GM15510 (cell line): ENCODE results near the gene BANF2.

ENCODE experiments used
- POLR2A ChIP-seq: IDR thresholded peaks from 3 replicates; pipeline ENCODE4 v1.6.1; 2011; ENCODE audit warnings: borderline replicate concordance; ENCODE audit not compliant: insufficient read length; ENCODE audit errors: extremely low read depth

The BANF2 gene

DNA sequence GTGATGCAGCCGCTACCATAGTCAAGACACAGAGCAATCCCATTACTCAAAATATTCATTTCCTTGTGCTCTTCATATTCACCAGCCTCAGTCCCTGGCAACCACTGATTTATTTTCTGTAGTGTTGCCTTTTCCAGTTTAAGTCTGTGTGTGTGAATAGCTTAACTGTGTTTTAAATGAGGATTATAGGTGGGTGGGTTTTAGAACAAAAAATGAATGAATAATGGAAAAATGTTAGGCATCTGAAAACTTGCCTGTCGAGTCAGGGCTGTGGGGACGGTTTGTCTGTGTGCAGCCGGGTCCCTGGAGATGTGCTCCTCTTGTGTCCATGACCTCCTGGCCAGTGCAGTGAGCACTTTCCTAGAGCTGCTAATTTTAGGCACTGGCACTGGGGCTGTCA, 27.1 kb downstream of the BANF2 start:
- TF ChIP-seq POLR2A, result no peak

DNA sequence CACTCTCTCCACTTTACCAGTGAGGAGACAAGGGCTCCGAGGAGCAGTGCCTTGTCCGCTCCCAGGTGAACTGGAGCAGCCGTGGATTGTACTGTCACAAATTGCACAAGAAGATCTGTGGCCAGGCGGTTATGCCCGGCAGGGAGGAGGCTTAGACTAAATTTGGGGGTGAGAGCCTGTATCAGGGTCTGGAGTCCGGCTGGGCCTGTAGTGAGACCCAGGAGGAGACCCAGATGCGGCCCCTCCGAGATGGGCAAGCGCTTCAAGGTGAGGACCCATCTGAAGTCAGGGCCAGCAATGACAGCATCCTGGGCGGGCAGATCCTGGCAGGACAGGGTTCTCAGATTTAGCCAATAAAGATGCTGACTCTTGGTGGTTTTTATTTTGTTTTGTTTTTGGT, 27.6 kb downstream of the BANF2 start:
- no peak for TF ChIP-seq POLR2A

DNA sequence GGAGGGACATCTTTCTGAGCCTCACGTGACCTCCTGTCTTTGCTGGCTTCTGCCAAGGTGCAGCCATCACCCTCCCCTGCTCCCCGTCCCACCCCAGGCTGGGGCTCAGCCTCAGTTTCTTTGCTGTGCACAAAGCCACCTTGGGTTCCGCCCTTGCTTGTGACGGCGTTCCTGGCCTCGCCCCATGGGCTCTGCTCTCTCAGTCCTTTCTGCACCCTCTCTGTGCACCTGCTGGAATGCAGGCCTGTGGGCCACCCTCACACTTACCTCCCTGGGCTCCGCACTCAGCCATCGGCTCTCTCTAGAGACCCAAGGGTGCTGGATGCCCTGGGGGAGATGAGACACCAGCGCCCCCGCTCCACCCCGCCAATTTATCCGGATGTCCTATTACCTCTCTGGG, 28.3 kb downstream of the BANF2 start:
- no peak for TF ChIP-seq POLR2A

DNA sequence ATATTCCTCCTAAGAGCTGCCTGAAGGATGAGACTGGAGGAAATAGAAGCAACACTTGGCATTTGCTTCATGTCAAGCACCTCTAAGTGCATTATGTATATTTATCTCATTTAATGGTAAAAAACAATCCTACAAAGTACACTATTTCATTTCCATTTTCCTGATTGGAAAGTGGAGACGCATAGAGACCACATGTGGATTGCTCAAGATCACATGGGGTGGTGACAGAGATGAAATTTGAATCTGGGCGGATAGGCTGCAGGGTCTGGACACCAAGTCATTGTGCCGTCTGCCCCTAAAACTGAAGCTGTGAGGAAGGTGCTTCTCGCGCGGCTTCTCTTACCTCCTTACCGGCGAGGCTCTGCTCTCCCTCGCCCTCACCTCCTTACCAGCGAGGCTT, 30.3 kb downstream of the BANF2 start:
- no peak for TF ChIP-seq POLR2A

DNA sequence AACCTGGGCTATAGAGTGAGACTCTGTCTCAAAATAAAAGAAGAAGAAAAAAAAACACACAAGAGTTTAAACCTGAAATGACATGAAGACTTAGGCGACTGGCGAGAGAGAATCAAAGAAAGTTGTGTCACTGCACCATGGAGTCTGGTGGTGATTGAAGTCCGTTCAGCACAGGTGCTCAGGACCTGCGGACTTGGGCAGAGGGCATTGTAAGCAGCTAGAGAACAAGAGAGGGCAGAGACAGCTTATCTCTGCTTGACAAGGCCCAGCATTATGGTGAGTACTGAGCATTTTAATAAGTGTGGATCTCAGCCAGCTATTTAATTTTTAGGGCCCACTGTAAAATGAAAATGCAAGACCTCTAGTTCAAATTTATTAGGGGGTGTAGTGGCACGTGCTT, 31.5 kb downstream of the BANF2 start:
- no peak for TF ChIP-seq POLR2A

DNA sequence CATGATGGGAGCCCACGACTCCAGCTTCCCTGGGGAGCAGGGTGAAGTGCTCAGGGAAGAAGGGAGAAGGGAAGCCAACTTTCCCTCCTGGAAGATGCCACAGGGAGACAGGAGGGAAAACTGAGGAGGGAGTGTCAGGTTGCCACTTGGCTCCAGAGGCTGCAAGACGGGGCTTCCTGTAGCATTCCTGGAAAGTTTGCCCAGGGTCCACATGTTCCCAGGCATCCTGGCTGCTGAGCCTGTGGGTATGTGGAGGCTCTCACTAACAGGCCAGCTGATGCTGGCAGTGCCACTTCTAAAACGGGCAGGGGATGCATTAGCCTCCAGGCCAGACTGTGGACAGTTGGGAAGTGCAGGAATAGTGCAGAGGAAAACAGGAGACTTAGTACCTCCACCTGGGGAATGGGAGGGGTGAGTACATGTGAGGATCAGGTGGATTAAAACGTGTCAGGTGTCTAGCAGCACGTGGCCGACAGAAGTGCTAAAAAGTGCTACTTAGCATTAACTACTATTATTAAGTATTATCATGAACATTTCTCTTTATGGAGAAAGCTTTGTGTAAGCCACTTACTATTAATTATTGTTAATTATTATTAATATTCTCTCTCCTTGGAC, 33.2 kb downstream of the BANF2 start:
- no peak for TF ChIP-seq POLR2A

DNA sequence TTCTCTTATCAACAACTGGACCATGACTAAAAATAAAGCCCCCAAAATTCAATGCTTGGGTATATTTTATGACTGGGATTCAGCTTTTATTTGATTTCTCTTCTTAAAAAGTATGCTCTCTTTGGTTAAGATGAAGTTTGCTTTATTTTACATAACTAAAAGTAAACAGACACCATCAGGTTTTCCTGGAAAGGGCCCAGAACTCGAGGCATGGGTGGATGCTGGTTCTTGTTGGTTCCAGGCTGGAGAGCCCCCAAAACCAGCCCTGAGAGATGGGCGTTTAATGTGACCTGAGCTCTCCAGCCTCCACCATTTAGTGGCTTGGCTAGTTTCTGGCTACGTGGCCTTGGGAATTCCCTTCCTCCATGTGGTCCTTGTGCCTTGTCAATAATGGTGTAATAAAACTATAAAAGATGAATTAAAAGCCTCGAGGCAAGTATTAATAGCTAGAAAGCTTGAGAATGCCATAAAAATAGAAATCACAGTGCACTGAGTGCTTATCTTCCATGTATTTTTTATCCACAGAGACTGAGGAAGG, 34.1 kb downstream of the BANF2 start:
- TF ChIP-seq POLR2A, result no peak

DNA sequence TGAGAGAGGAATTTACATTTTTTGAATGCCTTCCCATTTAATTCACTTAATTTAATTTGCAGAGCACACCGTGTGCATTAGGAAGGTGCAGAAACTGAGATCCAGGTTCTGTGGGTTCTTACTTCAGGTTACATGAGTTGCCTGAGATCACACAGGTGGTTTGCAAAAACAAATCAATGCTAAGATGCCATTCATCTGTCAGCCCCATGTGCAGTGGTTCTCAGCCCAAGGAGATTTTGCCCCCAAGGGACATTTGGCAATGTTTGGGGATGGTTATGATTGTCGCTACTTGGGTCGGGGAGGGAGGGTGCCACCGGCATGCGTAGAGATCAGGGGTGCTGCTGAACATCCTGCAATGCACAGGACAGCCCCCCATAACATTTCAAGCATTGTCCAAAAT, 34.6 kb downstream of the BANF2 start:
- no peak for TF ChIP-seq POLR2A

DNA sequence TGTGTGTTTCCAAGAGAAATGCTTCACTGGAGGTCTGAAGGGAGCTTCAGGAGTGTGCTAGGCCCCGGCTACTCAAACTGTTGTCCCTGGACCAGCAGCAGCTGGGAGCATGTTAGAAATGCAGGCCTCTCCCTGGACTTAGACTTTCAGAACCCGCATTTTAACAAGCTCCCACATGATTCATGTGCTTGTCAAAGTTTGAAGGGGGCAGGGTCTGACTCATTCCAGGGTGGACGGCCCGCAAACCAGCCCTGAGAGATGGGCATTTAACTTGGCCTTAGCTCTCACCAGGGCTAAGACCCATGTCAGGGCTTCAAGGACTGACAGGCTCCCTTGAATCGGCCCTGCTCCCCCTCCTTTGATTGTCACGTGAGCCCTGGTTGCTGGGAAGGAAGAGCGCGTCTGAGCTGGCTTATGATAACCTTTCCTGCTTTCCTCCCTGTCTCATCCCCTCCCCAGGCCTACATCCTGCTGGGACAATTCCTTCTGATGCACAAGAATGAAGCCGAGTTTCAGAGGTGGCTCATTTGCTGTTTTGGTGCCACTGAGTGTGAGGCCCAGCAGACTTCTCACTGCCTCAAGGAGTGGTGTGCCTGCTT, 35.5 kb downstream of the BANF2 start:
- no peak for TF ChIP-seq POLR2A

DNA sequence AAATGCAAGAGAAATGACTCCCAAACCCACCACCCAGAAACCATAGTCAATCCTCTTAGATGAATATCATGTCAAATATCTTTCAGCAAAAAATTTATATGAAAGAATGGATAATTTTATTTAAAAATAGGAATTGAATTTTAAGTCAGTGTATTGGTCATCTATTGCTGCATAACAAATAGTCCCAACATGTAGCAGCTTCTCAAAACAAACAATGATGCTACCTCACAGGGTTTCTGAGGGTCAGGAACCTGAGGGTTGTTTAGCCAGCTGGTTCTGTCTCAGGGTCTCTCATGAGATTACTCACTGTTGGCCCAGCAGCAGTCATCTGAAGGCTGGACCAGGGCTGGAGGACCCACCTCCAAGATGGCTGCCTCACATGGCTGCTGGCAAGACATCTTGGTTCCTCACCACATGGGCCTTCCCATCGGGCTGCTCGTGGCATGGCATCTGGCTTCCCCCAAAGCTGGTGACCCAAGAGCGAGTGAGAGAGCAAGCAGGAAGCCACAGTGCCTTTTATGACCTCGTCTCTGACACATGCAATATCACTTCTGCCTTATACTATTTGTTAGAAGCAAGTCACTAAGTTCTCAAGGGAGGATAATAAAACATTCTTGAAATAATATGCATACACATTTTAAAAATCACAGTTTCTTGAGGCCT, 36.3 kb downstream of the BANF2 start:
- TF ChIP-seq POLR2A, result no peak

DNA sequence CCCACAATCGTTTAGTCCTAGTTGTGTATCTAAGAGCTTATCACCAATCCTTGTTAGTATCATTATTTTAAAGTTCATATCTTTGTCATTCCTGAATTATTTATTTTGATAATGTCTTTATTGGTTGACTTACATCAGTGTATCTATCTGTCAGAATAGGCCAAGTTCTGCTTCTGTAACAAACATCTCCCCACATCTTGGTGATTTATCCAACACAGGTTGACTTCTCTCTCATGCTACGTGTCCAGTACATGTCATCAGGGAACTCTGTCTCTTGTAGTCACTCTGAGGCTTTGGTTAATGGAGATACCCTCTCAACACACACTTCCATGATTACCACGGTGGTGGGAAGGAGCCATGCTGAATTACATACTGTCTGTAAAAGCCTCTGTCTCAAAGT, 38.4 kb downstream of the BANF2 start:
- TF ChIP-seq POLR2A, result no peak

DNA sequence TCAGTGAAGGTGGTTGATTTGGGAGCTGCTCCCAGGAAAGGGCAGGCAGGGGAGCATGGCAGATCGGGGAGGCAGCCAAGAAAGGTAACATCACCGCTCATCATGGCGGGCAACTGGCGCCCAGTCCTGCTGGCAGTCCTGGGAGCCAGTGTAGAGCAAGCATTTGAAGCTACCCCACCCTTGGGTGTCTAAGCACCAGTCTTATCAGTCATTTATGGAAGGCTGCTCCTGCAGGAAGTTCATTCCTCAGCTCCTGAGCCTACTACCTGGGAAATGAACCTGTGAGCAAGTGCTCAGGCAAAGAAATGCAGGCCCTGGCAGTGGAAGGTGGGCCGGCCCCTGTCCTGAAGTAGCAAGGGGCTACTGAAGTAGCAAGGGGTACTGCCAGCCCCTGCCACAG, 41.5 kb downstream of the BANF2 start:
- no peak for TF ChIP-seq POLR2A

DNA sequence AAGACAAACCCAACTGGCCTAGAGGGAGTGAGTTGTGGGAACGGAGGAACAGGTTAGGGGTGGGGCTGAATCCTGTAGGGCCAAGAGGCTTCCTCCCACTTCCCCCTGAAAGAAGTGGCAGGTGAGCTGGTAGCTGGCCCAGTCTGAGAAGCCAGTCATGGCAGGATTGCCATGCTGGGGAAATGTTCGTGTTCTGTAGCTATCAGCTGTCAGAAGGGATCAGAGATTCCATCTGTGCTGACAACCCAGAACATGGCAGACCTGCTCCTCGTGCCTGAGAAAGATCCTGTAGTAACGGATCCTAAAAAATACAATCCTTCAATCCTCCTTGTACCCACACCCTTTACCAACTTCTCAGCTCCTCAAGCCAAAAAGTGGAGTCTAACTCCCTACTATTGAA, 43.0 kb downstream of the BANF2 start:
- no peak for TF ChIP-seq POLR2A

DNA sequence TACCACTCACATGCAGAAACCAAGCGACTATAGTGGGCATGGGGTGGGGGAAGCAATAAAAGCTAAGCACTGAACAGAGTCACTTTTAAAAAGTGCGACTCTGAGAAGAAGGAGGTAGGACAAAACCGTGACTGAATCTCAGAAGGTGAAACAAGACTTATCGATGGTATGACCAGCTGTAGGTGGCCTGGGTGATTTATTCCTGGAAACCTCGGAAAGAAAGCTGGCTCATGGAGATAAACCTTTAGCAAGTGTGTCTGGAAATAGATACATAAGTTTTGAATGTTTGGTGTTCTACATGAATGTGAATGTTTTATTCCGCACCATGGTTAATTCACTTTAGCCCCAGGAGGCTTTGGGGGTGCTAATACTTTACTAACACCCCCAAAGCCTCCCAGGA, 43.9 kb downstream of the BANF2 start:
- no peak for TF ChIP-seq POLR2A

DNA sequence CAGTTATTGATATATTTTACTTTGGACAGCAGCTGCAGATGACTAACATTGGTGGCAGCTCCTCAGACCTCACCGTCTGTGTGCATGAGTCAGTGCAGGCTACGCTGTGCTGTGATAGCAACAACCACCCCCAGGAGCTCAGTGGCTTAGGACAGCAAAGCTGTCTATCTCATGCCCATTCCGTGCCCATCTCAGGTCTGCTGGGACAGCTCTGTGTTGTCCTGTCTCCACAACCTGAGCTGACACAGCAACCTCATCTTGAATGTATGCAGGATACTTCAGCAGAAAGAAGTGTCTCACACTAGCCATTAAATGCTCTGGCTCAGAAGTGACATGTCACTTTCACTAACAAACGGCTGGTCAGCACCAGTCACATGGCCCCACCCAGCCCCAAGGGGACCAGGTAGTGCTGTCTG, 47.7 kb downstream of the BANF2 start:
- TF ChIP-seq POLR2A, result no peak

DNA sequence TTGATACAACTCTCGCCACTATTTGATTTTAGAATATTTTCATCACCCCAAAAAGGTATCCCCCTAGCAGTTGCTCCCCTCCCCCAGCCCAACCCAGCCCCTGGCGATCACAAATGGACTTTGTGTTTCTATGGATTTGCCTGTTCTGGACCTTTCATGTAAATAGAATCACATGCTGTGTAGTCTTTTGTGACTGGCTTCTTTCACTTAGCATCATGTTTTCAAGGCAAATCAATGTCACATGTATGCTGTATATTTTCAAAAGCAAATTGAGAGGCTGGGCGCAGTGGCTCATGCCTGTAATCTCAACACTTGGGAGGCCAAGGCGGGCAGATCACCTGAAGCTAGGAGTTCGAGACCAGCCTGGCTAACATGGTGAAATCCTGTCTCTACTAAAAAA, 48.5 kb downstream of the BANF2 start:
- TF ChIP-seq POLR2A, result no peak
